Fibroblast of skin of back (primary cell): ENCODE results near the gene LMBRD2. TPM values are rescaled to one million over a fixed set of nuclear protein-coding genes. Genes with fewer than 3 reads are reported as not detected.
"Not testable (repeated sequence)": the region's sequence is repeated elsewhere in the genome, so short reads cannot be mapped to it uniquely, and the experiment has no call there.

Experiments used
- DNase-seq: peaks from one replicate; pipeline ENCODE4 v3.0.0-alpha.2; 2013
- polyA plus RNA-seq, 2 experiments: library from polyadenylated mRNA; unstranded; fragments of 120-200 nt; gene quantifications; one replicate each; pipeline ENCODE4 v1.2.1, GENCODE V29; 2013; ENCODE audit not compliant: insufficient read length in 2 of 2

LMBRD2 gene
- 4.6 TPM for polyA plus RNA-seq (2013, experiment 1 of 2; ENCODE audit: insufficient read length)
- polyA plus RNA-seq (2013, experiment 2 of 2; ENCODE audit: insufficient read length): 5.8 TPM

- DNase-seq: peak; percentile 99
Observed at GRCh38 chr5:36151434-36152323, at the start of gene LMBRD2, which contains the start of gene SKP2. Gene LMBRD2 (minus strand): TSS chr5:36151887. CDS start chr5:36143349, 8,538 bp downstream. Gene SKP2 (plus strand): TSS chr5:36152111. CDS start chr5:36152263, 152 bp downstream.

GRCh38 chr5:36200513-36200912 lies 48.8 kb upstream of the LMBRD2 start:
- DNase-seq: peak; percentile 44

- DNase-seq: peak; percentile 60
Observed at GRCh38 chr5:36199620-36200019, 47.9 kb upstream of the LMBRD2 start.

GRCh38 chr5:36198783-36199182 lies 47.1 kb upstream of the LMBRD2 start:
- DNase-seq: not testable (repeated sequence)

GRCh38 chr5:36198281-36198680 lies 46.6 kb upstream of the LMBRD2 start:
- no peak for DNase-seq

- no peak for DNase-seq
Observed at GRCh38 chr5:36193746-36194145, 42.1 kb upstream of the LMBRD2 start.

- not testable (repeated sequence) for DNase-seq
Observed at GRCh38 chr5:36184408-36184807, 32.7 kb upstream of the LMBRD2 start.

GRCh38 chr5:36181774-36182173 lies 30.1 kb upstream of the LMBRD2 start:
- no peak for DNase-seq

- no peak for DNase-seq
Observed at GRCh38 chr5:36180556-36181350, 29.1 kb upstream of the LMBRD2 start.

- no peak for DNase-seq
Observed at GRCh38 chr5:36179950-36180349, 28.3 kb upstream of the LMBRD2 start.

- DNase-seq: no peak
Observed at GRCh38 chr5:36178524-36178890, 26.8 kb upstream of the LMBRD2 start.

GRCh38 chr5:36177715-36178523 lies 26.2 kb upstream of the LMBRD2 start:
- peak; percentile 47 for DNase-seq

- no peak for DNase-seq
Observed at GRCh38 chr5:36177154-36177553, 25.5 kb upstream of the LMBRD2 start.

GRCh38 chr5:36175043-36175442 lies 23.4 kb upstream of the LMBRD2 start:
- DNase-seq: no peak

GRCh38 chr5:36174119-36174518 lies 22.4 kb upstream of the LMBRD2 start:
- DNase-seq: no peak

GRCh38 chr5:36173426-36173825 lies 21.7 kb upstream of the LMBRD2 start:
- no peak for DNase-seq

- DNase-seq: no peak
Observed at GRCh38 chr5:36172599-36172998, 20.9 kb upstream of the LMBRD2 start.

- no peak for DNase-seq
Observed at GRCh38 chr5:36170832-36171424, 19.2 kb upstream of the LMBRD2 start.

- no peak for DNase-seq
Observed at GRCh38 chr5:36168737-36169136, 17.1 kb upstream of the LMBRD2 start.

- no peak for DNase-seq
Observed at GRCh38 chr5:36164461-36164860, 12.8 kb upstream of the LMBRD2 start.

- no peak for DNase-seq
Observed at GRCh38 chr5:36162810-36163486, 11.3 kb upstream of the LMBRD2 start.
